Fibroblast of the aortic adventitia (primary cell): ENCODE data around the gene PWWP2B. TPM values are rescaled to one million over a fixed set of nuclear protein-coding genes. Genes with fewer than 3 reads are reported as not detected.

Experiments used
- DNase-seq: peaks from one replicate; pipeline ENCODE4 v3.0.0-alpha.2; 2010; ENCODE audit warnings: low read depth
- H3K4me3 ChIP-seq: 2 replicates; pipeline ENCODE4 v1.5.1; 2011; ENCODE audit warnings: low read depth, mild to moderate bottlenecking, control low read depth, low read length, moderate library complexity
- CTCF ChIP-seq: IDR thresholded peaks from 2 replicates; pipeline ENCODE4 v1.5.1; 2011; ENCODE audit warnings: mild to moderate bottlenecking, low read length, control low read depth, inconsistent platforms; ENCODE audit not compliant: insufficient read depth
- total RNA-seq: library from RNA; depleted of rRNA; stranded (reverse); fragments of >200 nt; gene quantifications from 2 replicates; pipeline ENCODE4 v1.2.3, GENCODE V29; 2012; ENCODE audit warnings: low replicate concordance

PWWP2B gene
- total RNA-seq, 1 donor: 7.2 TPM

DNA sequence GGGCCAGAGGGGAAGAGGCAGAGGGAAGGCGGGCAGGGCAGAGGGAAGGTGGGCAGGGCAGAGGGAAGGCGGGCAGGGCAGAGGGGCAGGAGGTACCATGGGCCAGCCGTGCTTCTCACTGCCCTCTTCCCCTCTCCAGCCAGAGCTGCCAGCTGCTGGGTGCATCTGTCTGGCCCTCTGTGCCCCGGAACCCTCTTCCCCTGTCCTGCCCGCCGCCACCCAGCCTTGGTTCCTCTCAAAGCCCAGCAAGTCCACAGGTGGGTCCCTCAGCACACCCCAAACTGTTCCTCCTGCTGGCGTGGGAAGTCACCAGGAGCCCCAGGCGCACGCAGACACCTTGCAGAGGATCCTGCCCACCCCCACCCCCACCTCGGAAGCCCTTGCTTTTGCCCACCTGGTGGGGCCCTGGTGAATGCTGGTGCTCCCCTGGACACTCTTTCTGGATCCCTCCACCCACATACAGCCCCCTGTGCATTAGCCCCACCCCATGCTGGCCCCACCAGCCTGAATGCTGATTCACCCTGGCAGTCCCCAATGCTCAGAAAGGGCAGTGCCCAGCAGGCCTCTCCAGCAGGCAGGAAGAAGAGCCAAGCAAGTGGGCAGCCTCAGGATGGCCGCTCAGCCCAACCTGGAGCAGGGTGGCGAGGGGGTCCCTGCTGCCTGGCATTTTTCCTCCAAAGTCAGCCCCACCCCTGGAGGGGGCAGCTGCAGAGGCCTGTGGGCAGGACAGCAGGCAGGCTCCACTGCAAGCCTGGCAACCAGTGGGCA is 1.9 kb upstream of the PWWP2B start:
- no peak for DNase-seq
- no peak for TF ChIP-seq CTCF
- H3K4me3 ChIP-seq: no peak overlapping the region

DNA sequence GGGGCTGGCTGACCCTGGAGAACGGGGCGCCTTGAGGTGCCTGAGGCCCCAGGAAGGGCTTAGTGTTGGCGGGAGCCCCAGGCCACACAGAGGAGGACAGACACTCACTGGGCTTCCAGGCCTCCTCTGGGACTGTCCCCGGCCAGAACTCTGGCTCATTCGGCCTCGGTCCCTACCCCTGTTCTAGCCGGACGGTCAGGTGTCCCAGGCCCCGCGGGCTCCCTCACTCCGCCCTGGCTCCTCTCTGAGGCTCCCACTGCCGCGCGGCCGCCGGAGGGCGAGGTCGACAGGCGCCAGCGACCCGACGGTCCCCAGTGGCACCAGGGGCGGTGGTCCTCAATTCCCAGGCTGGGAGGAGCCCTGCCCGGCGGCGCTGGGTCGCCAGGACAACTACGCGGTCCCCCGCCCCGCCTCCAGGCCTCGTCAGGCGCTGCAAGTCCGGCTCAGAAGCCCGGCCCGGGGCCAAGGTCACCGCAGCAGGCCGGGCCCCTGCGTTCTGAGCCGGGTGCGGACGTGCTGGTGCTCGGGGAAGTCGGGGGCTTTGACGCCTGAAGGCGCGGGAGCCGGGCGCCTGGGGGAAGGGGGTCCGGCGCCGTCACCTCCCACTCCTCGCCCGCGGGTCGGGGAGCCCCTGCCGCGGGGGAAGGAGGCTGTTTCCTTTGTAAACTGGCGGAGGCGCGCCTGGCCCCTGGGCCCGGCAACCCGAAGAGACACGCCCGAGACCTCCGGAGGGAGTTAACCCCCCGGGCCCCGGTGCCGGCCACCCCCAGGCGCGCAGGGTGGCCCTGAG is 1.1 kb upstream of the PWWP2B start:
- no peak for DNase-seq
- peak overlapping the region; percentile 60 for H3K4me3 ChIP-seq
- no peak for TF ChIP-seq CTCF

- TF ChIP-seq CTCF: peak; percentile 17
- H3K4me3 ChIP-seq: peak overlapping the region; percentile 60
- no peak for DNase-seq
Observed at GRCh38 chr10:132396494-132397035, 435 bp upstream of the PWWP2B start.

DNA sequence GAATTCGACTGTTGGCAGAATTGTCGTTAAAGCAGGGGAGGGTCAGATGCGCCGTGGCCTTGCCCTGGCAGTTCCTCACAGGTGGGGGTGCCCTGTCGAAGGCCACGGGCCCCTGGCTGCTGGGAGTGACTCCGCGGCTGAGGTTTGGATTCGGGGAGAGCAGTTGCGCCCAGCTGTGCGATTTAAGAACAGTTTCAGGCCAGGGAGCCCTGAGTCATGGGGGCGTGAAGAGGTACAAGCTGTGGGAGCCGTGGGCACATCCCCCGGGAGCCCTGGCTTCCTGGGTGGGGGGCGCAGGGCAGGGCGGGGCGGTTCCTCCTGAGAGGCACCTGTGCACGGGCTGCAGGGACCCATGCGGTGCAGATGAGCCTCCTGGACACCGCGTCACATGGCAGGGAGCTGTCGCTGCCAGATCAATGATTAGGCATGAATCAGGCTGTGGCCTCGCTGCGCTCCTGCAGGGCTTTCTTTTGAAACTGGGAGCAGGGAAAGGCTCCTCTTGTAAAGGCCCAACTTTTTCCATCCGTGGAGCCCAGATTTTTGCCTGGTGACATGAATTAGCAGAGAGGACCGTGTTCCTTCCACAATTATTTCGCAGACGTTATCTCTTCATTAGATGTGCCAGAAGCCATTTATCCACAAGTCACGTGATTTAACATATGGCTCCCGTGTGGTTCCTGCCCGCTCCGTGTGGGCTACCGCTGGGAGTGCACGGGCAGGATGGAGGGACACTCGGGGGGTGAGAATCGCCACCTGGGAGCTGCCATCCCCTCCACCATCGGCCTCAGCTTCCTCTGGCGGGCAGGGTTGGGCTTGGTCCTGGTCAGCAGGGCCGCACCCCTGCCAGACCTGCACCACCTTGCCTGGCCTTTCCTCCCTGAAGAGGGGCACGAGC is 918 bp downstream of the PWWP2B start:
- peak; percentile 54 for DNase-seq
- no peak for TF ChIP-seq CTCF
- H3K4me3 ChIP-seq: peak overlapping the region; percentile 79

DNA sequence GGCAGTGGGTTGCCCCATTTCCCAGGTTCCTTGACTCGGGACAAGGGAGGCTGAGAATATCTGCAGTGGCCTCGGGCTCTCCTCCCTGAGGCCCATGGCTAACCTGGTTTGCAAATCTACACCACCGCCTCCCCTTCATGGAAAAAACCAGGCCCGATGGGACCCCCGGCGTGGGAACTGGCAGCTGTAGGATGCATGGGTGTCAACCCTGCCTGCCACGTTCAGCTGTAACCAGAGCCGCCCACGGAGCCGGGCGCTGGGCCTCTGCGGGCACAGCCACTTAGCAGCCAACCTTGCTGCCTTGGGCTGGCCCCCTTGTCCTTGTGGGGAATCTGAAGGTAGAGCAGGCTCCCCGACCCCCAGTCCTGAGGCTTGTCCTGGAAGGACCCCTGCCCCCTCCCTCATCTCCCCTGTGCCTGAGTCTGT is 1.6 kb downstream of the PWWP2B start:
- no peak overlapping the region for H3K4me3 ChIP-seq
- TF ChIP-seq CTCF: no peak
- DNase-seq: no peak
